Fibroblast of skin of back (primary cell): ENCODE results near the gene RHOA.

ENCODE experiments used
- DNase-seq: peaks from one replicate; pipeline ENCODE4 v3.0.0-alpha.2; 2013

Gene RHOA

DNA sequence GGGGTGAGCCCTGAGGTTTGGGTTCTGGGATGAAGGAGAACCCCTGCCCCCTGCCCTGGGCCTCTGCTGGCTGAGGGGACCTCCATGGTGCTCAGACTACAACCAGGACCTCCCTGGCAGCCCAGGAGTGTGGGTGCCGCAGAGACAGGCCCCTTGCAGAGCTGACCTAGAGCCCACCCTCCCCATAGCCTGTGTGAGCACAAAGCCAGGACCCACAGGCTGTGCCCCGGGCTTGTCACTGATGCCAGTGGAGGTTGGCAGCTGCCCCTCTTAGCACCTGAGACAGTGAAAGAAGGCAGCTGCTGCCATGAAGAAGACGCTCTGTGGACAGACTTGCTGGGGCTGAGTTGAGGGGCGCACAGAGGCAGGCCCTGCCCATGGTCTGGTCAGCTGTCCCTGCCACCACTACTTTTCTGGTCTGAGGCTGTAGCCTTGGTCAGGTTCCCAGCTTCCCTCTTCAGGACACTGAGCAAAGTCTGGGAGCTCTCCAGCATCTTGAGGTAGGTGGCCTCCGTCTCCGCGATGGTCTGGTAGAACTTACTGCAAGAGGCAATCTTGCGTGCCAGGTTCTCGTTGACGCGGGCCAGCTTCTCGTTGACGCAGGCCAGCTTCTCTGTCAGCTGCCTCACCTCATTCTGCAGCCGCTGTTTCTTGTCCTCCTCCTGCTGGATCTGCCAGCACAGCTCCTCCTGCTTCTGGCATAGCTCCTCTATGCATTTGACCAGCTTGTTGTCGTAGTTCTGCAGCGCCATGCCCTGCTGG, 94.9 kb downstream of the RHOA start:
- DNase-seq, result no peak

DNA sequence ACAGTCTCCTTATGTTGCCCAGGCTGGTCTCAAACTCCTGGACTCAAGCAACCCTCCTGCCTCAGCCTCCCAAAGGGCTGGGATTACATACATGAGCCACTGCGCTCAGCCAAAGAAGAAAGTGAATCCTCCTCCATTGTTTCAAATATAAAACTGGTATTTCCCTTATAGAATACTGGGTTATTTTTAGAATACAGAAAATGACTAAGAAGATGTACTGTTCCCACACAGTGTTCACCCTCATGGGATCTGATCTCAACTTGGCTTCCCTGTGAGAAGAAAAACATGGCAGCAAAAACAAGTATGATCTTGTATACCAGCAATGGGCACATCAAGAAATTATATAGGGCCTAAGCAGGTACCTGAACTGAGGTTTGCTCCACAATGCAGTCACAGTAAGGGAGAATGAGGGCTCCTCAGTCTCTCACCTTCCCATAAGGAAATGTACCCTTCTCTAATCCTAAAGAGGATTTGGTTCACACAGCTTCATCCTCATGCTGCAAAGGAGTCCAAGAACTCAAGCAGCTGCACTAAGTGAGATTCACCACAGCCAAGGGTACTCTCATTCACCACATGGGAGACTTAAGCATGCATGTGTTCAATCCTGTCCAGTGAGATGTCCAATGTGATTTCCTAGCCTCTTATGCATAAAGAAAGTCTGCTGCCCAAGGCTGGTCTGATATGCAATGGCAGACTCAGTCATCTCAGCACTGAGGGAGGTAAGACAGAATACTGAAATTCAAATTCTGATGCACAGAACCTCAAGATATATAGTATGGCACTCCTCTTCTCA, 97.7 kb downstream of the RHOA start:
- DNase-seq, result peak; percentile 72

DNA sequence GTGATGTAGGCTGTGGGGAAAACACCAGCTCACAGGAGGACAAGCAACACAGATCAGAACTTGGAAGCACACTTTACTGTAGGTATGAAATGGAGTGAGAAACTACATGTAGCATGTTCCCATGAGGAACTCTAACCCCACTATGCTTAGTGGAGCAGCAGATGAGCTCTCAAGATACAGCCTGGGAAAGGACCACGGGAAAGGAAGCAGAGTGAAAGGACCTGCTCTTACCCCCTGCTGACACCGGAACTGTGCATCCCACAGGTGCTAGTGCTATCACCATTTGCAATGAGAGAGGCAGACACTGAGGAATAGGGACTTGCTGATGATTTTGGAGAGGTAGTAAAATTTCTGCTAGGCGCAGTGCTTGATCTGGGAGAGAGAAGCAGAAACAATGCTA, 100.5 kb downstream of the RHOA start:
- DNase-seq, result no peak

DNA sequence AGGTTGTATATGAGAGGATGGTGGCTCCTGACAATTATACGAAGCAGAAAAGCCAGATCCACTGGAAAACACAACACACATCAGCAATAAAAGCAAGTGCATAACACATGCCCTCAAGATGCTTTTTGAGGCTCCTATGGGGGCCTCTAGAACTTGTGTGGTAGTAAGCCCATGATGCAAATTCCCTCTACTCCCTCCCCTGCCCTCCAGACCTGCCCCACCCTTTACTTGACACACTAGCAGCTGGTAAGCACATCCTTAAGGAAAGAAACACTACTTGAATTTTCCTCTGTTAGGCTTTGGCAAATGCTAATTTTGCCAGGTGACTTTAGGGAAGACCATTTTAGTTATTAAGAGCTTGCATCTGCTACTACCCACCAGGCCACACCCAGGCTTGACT, 101.1 kb downstream of the RHOA start:
- DNase-seq, result no peak
